PC-3 (cell line): Measurements from ENCODE around the gene SVBP. TPM values are rescaled to one million over a fixed set of nuclear protein-coding genes. Genes with fewer than 3 reads are reported as not detected.

Experiments used
- ATAC-seq: fragments of 200-7000 bp; cut with Tn5 transposase; 2 replicates; pipeline ENCODE4 v1.9.1; 2020; ENCODE audit warnings: mild to moderate bottlenecking, moderate library complexity
- Bru-seq: library from RNA; stranded (reverse); fragments of 400-500 nt; gene quantifications from one replicate; lab custom pipeline; 2021; lab: Mats Ljungman, UMichigan
- BruChase-seq, 2 experiments: library from RNA; stranded (reverse); fragments of 400-500 nt; gene quantifications; one replicate each; lab custom pipeline; 2021; lab: Mats Ljungman, UMichigan
- BruUV-seq: library from RNA; stranded (reverse); fragments of 400-500 nt; replicated peaks from 2 replicates; lab custom pipeline; 2021; lab: Mats Ljungman, UMichigan
- CTCF ChIA-PET: fragments of 300-600 bp; sonication (Branson Sonifier 250); formaldehyde crosslinking; loops from one replicate; lab custom pipeline; 2022; ENCODE audit warnings: antibody characterized with exemption; lab: Charles Lee
- POLR2A ChIA-PET: fragments of 300-600 bp; sonication (Branson Sonifier 250); formaldehyde crosslinking; loops from one replicate; lab custom pipeline; 2022; ENCODE audit warnings: antibody characterized with exemption; ENCODE audit not compliant: unreplicated experiment; lab: Charles Lee
- DNase-seq: peaks from one replicate; pipeline ENCODE4 v3.0.0-alpha.2; 2015
- H2AFZ ChIP-seq: fragments of 300-600 bp; sonication (generic); 2 replicates; pipeline ENCODE4 v1.6.0; 2016; ENCODE audit warnings: antibody characterized with exemption, low read length
- H3F3A ChIP-seq: fragments of 300-600 bp; sonication (generic); one replicate; pipeline ENCODE4 v1.6.0; 2017; ENCODE audit warnings: antibody characterized with exemption, low read length, control low read depth, mild to moderate bottlenecking; ENCODE audit not compliant: unreplicated experiment
- H3K27ac ChIP-seq: fragments of 300-600 bp; sonication (generic); 2 replicates; pipeline ENCODE4 v1.5.1; 2016; ENCODE audit warnings: mild to moderate bottlenecking, low read length
- H3K27me3 ChIP-seq: fragments of 300-600 bp; sonication (generic); 2 replicates; pipeline ENCODE4 v1.6.1; 2016; ENCODE audit warnings: low read length, mixed read lengths
- H3K36me3 ChIP-seq: fragments of 300-600 bp; sonication (generic); 2 replicates; pipeline ENCODE4 v1.6.1; 2016; ENCODE audit warnings: low read depth, mixed run types, low read length, mixed read lengths
- H3K4me1 ChIP-seq: fragments of 300-600 bp; sonication (generic); 2 replicates; pipeline ENCODE4 v1.5.1; 2016; ENCODE audit warnings: low read length; ENCODE audit not compliant: insufficient read depth
- H3K4me2 ChIP-seq: fragments of 300-600 bp; sonication (generic); 2 replicates; pipeline ENCODE4 v1.6.0; 2016; ENCODE audit warnings: low read length
- H3K4me3 ChIP-seq: fragments of 300-600 bp; sonication (generic); 2 replicates; pipeline ENCODE4 v1.5.1; 2016; ENCODE audit warnings: mild to moderate bottlenecking, low read length, mixed read lengths
- H3K79me2 ChIP-seq: fragments of 300-600 bp; sonication (generic); 2 replicates; pipeline ENCODE4 v1.6.1; 2017; ENCODE audit warnings: low read length, mixed read lengths
- H3K9ac ChIP-seq: fragments of 300-600 bp; sonication (generic); 2 replicates; pipeline ENCODE4 v1.6.0; 2016; ENCODE audit warnings: mild to moderate bottlenecking, low read length
- H3K9me2 ChIP-seq: fragments of 300-600 bp; sonication (generic); replicated peaks from 2 replicates; pipeline ENCODE4 v1.6.1; 2016; ENCODE audit warnings: mixed run types, low read length, mixed read lengths
- H3K9me3 ChIP-seq: fragments of 300-600 bp; sonication (generic); 2 replicates; pipeline ENCODE4 v1.6.1; 2016; ENCODE audit warnings: low read length, mixed read lengths
- H4K20me1 ChIP-seq: fragments of 300-600 bp; sonication (generic); 2 replicates; pipeline ENCODE4 v1.6.1; 2016; ENCODE audit warnings: low read length, mixed read lengths
- EZH2 ChIP-seq: fragments of 300-600 bp; sonication (generic); IDR thresholded peaks from one replicate; pipeline ENCODE4 v1.6.1; 2017; ENCODE audit warnings: antibody characterized with exemption, mild to moderate bottlenecking, low read length; ENCODE audit not compliant: unreplicated experiment
- EZH2phosphoT487 ChIP-seq: fragments of 300-600 bp; sonication (generic); IDR thresholded peaks from 2 replicates; pipeline ENCODE4 v1.6.1; 2018; ENCODE audit warnings: mild to moderate bottlenecking, antibody characterized with exemption, low read length, borderline replicate concordance
- intact Hi-C: fragments of 100-400 bp; cut with micrococcal nuclease; formaldehyde crosslinking; loops from 2 replicates; pipeline ENCODE4 v1.9.0; 2023
- long read RNA-seq: library from polyadenylated mRNA; unstranded; transcript quantifications from one replicate; pipeline ENCODE4 v2.0.0, GENCODE V29; 2021; ENCODE audit not compliant: unreplicated experiment
- total RNA-seq: library from RNA; depleted of rRNA; stranded (reverse); fragments of >200 nt; gene quantifications from 2 replicates; pipeline ENCODE4 v1.2.3, GENCODE V29; 2014; rRNA removed
- TF ChIP-seq, protein P1 (sequence below): fragments of 300-600 bp; sonication (generic); conservative IDR thresholded peaks from 2 replicates; pipeline ENCODE4 v1.5.1; 2017; ENCODE audit warnings: antibody characterized with exemption, low read depth, mild to moderate bottlenecking, low read length

The SVBP gene, protein sequence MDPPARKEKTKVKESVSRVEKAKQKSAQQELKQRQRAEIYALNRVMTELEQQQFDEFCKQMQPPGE
- total RNA-seq (32.7 and 39.7 TPM in 2 replicates), Bru-seq, nascent RNA (percentile 60 among the genes with signal in this experiment), BruChase-seq, experiment 1, labeled RNA remaining after a 6-hour chase (percentile 64 among the genes with signal in this experiment), BruChase-seq, experiment 2, labeled RNA remaining after a 2-hour chase (percentile 49 among the genes with signal in this experiment)
- long read RNA-seq, transcript SVBP-201 (3 exons, 658 nt), result major isoform, 14 of 25 reads
- long read RNA-seq, partial matches to known transcripts, result 4 of 25 reads
- long read RNA-seq, other reads (novel, unspliced or antisense), result 4 of 25 reads

DNA sequence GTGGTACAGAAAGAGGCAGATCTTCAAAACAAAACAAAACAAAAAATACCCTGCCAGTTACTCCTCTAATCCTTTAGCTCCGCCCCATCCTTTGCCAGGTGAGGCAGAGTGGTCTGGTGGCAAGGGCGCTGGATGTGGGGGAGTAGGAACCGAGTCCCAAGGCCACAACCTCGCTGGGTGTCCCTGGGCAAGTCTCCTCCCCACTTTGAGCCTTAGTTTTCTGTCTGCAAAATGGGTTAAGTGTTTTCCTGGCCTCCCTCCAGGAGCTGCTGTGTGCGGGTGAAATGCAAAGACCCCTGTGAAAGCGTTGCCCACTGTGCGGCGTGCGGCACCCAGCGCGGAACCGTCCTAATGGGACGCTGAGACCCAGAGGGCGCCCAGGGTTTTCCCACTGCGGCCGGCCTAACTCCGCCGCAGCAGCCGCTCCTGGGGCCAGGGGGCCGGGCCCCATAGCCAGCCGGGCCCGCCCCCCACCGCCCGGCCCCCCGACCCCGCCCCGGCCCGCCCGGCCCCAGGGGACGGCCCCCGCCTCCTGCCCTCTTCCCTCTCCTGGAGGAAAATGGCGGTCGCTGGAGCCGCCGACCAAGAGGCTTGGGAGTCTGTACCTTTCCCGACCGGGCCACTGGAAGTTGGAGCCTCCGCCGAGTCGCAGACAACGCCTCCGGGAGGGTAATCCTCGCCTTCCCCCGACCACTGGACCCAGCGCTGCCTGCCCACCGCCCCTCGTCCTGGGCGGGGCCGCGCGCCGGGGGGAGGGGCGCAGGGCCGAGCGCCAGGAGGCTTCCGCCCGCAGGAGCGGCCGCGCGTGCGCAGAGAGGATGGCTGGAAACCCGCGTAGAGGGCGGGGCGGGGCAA lies at the start of gene SVBP, which contains the start of gene ERMAP:
TSS of gene SVBP (minus strand) at position 813 of the 855 bp plus-strand sequence. CDS start 853 bp downstream, outside the sequence.
TSS of gene ERMAP (plus strand) at position 538 of the 855 bp plus-strand sequence. CDS start 13,327 bp downstream, outside the sequence.
- peak; percentile 83 for DNase-seq
- BruUV-seq, result no TSS peak
- H3K9me2 ChIP-seq, result no peaks in the 10 kb centered on the region
- H3F3A ChIP-seq, result no peaks in the 10 kb centered on the region
- intact Hi-C loops, result loop anchor here (5.0 kb wide), 1 partner anchor 50 kb away; the partner anchor contains the start of genes C1orf50 and P3H1
- peak within 1 kb of the TSS; percentile 89 for H3K4me2 ChIP-seq
- no peaks in the 10 kb centered on the region; the same call in 1 of the 2 replicates for H3K36me3 ChIP-seq
- peak within 1 kb of the TSS; percentile 98 for H3K9ac ChIP-seq
- H2AFZ ChIP-seq, result peak within 1 kb of the TSS; percentile 93
- peak within 1 kb of the TSS; percentile 86 for H3K4me3 ChIP-seq
- POLR2A ChIA-PET, result interaction anchor here (0.6 to 1.4 kb wide), 4 partner anchors 29 to 1279 kb away, joined by 3 to 4 read pairs (median 4); partner anchors contain the start of gene ZNF691
- ATAC-seq, result peak; percentile 91
- H3K27ac ChIP-seq, result peak within 1 kb of the TSS; percentile 97
- H3K79me2 ChIP-seq, result 0 out of 2 replicates have a peak, but pooled peaks cover 3% of the 10 kb centered on the region
- no peaks in the 10 kb centered on the region for H3K27me3 ChIP-seq
- peaks cover 14% of the 10 kb centered on the region for H3K4me1 ChIP-seq
- no peak for TF ChIP-seq EZH2
- TF ChIP-seq, protein P1, sequence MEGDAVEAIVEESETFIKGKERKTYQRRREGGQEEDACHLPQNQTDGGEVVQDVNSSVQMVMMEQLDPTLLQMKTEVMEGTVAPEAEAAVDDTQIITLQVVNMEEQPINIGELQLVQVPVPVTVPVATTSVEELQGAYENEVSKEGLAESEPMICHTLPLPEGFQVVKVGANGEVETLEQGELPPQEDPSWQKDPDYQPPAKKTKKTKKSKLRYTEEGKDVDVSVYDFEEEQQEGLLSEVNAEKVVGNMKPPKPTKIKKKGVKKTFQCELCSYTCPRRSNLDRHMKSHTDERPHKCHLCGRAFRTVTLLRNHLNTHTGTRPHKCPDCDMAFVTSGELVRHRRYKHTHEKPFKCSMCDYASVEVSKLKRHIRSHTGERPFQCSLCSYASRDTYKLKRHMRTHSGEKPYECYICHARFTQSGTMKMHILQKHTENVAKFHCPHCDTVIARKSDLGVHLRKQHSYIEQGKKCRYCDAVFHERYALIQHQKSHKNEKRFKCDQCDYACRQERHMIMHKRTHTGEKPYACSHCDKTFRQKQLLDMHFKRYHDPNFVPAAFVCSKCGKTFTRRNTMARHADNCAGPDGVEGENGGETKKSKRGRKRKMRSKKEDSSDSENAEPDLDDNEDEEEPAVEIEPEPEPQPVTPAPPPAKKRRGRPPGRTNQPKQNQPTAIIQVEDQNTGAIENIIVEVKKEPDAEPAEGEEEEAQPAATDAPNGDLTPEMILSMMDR, result no peak
- TF ChIP-seq EZH2phosphoT487, result no peak
- CTCF ChIA-PET, result no interaction called here
- H4K20me1 ChIP-seq, result no peaks in the 10 kb centered on the region
- H3K9me3 ChIP-seq, result no peaks in the 10 kb centered on the region

DNA sequence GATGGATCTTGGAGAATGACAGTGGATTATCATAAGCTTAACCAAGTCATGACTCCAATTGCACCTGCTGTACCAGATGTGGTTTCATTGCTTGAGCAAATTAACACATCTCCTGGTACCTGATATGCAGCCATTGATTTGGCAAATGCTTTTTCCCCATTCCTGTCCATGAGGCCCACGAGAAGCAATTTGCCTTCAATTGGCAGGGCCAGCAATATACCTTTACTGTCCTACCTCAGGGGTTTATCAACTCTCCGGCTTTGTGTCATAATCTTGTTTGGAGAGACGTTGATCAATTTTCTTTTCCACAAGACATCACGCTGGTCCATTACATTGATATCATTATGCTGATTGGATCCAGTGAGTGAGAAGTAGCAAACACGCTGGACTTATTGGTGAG lies 49.4 kb upstream of the SVBP start:
- Histone ChIP-seq H3K27ac (no peak overlapping the region), H3K36me3 (no peaks in the 10 kb centered on the region), H3F3A (no peaks in the 10 kb centered on the region), H3K4me1 (no peaks in the 10 kb centered on the region), H3K27me3 (no peaks in the 10 kb centered on the region), H2AFZ (no peak overlapping the region), H3K9ac (no peak overlapping the region), H3K79me2 (no peaks in the 10 kb centered on the region), H3K4me2 (no peak overlapping the region), H3K9me3 (no peaks in the 10 kb centered on the region), H4K20me1 (no peaks in the 10 kb centered on the region), H3K9me2 (no peaks in the 10 kb centered on the region), H3K4me3 (no peak overlapping the region)
- TF ChIP-seq EZH2 (no peak), EZH2phosphoT487 (no peak)
- TF ChIP-seq, protein P1, result no peak
- no peak for DNase-seq
- POLR2A ChIA-PET, result no interaction called here
- CTCF ChIA-PET, result no interaction called here
- BruUV-seq, result no TSS peak
- intact Hi-C loops, result no loop called here
- no peak for ATAC-seq
